HG03439 (cell line): ENCODE results near the gene MGAT4B.
"Not testable (repeated sequence)": the region's sequence is repeated elsewhere in the genome, so short reads cannot be mapped to it uniquely, and the experiment has no call there.

Experiments used
- ATAC-seq: cut with Tn5 transposase; IDR thresholded peaks from one replicate; pipeline ENCODE4 v1.9.1; 2021; ENCODE audit warnings: mild to moderate bottlenecking, moderate library complexity; ENCODE audit not compliant: unreplicated experiment

MGAT4B gene

GRCh38 chr5:179795863-179796833 lies 10.5 kb downstream of the MGAT4B start:
- peak; percentile 79 for ATAC-seq

DNA sequence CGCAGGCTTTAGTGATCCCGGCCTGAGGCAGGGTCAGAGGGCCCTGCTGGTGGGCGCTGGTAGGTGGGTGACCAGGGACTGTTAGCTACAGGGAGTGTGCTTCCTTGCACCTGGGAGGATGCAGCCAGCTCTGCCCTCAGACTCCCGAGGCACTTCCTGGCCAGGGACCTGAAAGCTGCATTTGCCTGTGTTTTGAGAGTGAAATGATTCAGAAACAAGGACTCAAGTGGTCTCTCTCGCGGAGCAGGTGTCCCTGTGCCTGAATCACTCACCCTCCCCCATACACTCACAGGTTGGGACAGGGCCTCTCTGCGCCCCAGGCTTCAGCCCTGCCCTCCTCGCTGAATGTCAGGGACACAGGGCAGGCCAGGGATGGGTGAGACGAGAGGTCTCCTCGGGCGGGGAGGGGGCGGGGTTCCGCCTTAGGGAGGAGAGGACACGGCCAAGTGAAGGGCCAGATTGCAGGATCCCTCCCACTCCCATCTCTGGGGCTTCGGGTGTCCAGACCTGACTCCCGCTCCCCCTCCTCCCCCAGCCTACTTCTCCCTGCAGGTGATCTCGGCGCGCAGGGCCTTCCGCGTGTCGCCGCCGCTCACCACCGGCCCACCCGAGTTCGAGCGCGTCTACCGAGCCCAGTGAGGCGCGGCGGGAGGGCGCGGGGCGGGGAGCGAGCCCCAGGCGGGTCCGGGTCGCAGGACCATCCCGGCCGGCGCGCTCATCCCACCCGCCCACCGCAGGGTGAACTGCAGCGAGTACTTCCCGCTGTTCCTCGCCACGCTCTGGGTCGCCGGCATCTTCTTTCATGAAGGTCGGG lies 11.4 kb downstream of the MGAT4B start:
- no peak for ATAC-seq

GRCh38 chr5:179794575-179794974 lies 12.1 kb downstream of the MGAT4B start:
- ATAC-seq = no peak

DNA sequence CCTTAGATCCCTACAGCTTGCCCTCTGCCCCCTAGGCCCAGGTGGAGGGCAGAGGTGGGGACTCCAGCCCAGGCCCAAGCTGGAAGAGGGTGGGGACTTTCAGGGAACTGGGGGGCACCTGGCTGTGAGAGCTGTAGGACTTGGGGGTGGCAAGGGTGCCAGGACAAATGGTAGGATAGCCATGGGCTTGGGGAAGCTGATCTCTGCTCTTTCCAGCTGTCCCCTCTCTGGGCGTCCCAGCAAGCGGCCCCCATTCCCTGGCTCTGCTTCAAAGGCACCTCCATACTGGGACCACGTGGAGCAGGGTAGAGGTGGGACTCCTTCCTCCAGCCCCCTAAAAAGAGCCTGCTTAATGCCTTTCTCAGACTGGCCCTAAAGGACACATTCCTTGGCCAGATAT lies 12.5 kb downstream of the MGAT4B start:
- ATAC-seq = no peak

DNA sequence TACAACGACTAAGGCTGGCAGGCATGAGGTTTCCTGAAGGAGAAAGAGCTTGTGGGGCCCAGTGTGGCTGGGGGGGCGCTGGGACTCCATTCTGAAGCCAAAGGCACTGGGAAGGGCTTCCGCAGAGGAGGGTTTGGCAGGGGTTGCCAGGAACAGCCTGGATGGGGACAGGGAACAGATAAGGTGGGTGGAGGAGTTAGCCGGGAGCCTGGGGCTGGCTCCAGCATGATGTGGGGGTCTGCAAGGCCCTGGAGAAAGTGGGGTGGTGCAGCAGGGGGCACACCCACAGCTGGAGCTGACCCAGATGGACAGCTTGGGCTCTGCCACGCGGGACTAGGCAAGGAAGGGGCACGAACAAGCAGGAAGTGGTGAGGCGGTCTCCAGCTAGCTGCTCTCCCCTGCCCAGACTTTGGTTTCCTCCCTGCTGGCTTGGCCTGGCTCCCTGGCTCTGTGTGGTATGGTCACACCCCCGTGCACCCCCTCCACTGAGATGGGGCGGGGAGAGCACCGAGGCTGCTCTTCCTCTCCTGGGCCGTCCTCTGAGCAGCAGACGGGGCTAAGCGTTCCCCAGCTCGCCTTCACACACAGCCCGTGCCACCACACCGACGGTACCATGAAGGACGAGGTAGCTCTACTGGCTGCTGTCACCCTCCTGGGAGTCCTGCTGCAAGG lies 13.1 kb downstream of the MGAT4B start, which contains the start of gene LTC4S:
LTC4S (plus strand) TSS at position 519 of the 672 bp plus-strand sequence; CDS start at position 614, 95 bp downstream.
- no peak for ATAC-seq

- ATAC-seq = no peak
Observed at GRCh38 chr5:179792612-179793467, 13.8 kb downstream of the MGAT4B start.

GRCh38 chr5:179791881-179792611 lies 14.6 kb downstream of the MGAT4B start:
- no peak for ATAC-seq

DNA sequence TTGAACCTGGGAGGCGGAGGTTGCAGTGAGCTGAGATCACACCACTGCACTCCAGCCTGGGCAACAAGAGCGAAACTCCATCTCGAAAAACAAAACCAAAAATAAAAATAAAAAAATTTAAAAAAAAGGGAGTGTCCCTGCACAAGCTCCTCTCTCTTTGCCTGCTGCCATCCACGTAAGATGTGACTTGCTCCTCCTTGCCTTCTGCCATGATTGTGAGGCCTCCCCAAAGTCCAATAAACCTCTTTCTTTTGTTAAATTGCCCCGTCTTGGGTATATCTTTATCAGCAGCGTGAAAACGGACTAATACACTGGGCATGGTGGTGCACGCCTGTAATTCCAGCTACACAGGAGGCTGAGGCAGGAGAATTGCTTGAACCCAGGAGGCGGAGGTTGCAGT lies 17.4 kb downstream of the MGAT4B start:
- ATAC-seq = not testable (repeated sequence)

DNA sequence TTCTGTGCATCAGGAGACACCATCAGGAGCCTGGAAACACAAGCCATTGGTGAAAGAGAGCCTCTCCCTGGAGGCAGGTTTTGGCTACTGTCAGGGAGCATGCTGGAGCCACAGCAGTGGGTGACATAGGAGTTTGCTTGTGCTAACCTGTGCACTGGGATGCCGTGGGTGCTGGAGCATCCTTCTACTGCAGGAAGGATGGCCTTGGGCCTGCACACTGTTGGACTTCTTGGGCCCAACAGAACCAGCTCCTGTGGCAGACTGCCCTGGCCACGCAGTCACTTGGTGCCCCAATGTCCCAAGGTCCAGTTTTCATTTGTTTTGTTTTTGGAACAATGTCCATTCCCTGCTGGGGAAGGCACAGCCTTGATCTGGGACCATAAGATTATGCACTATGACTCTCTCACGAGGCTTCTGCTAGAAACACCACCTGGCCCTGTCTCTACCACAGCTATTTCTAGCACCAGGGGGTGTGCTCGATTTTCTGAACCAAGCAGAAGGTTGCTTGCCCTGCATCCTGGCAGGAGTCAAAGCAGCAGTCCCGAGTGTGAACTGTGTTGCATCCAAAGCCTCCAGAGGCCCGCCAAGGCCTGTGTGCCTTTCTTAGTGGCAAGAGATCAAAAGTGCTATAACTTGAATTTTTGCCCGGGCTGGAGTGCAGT lies 18.3 kb downstream of the MGAT4B start:
- ATAC-seq = no peak

DNA sequence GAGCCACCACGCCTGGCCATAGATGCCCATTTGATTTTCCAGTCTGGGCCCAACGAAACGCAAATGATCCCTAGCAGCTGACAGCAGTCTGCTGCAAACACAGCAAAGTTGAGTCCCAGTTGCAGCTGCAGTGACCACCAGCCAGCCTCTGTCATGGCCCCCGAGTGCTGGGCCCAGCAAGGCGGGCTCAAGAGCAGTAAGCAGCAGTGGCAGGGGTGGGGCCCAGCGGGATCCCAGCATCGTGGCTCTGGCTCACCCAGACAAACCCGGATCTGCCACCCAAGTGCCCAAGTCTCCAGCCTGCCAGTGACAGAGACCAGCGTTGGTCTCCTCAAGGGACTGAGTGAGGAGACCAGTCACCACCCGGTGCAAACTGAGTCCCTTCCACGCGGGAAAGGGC lies 19.8 kb downstream of the MGAT4B start:
- no peak for ATAC-seq

GRCh38 chr5:179783128-179783527 lies 23.5 kb downstream of the MGAT4B start:
- ATAC-seq = no peak

DNA sequence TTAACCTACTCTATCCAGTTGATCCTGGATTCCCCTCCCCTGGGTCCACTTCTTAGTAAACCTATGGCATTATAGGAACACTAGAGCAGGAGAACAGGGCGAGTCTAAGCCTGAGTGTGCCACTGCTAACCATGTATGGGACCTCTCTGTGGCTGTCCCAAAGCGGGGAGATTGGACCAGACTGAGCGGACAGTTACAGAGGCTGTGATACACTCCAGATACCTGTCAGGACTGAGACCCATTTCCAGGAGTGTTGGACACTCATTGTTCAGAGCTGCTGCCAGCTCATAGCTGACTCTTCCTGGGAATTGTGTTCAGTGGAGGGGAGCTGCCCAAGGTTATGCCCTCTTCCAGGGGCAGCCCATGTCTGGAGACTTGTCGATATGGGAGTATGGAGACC lies 24.8 kb downstream of the MGAT4B start:
- no peak for ATAC-seq

DNA sequence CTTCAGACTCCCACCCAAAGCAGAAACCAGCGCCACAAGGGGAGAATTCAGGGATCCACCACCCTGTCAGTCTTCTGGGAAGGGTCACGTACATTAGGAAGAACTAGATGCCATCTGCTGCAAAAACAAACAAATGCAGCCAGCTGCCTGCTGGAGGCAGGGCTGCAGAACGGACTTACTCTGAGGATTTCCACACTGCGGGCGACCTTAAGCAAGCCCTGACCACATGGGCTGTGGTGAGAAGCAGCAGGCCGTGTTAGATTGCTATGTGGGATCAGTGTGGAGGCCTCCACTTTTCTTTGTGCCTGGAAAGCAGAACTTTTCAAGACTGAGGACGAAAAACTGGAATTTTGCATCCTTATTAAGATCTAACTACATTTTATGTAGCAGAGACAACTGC lies 26.3 kb downstream of the MGAT4B start:
- ATAC-seq = no peak

- no peak for ATAC-seq
Observed at GRCh38 chr5:179779826-179780225, 26.8 kb downstream of the MGAT4B start.

DNA sequence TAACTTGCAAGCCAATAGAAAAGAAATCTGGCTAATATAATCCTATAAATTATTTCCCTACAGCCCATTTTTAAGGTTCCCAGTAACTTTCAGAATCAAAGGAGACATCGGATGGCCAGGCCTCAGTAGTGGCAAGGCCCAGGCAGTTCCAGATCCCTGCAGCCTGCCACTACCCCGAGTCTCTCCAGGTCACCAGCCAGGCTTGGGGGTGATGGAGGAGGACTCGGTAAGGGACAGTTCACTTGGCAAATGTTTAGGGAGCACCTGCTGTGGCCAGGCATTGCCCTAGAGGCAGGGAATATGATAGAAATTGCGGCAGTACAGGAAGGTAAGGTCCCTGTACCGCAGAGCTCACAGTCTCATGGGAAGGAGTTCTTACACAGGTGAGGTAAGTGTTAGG lies 28.1 kb downstream of the MGAT4B start:
- ATAC-seq = no peak

DNA sequence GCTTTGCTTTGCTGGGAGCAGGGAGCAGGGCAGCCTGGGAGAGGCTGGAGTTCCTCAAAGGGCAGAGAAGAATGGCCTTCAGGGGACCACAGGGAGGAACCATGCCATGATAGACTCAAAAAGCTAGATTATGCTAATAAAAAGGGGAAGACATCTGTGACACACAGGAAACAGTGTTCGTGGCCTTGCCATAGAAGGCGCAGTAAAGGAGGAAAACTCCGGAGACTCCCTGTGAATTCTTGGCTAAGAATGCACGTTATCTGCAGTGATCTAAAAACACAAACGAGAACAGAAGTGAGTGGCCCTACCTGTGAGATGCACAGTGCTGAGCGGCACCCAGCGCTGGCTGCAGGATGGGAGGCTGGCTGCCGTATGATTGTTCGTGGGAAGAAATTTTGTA lies 28.8 kb downstream of the MGAT4B start:
- no peak for ATAC-seq

DNA sequence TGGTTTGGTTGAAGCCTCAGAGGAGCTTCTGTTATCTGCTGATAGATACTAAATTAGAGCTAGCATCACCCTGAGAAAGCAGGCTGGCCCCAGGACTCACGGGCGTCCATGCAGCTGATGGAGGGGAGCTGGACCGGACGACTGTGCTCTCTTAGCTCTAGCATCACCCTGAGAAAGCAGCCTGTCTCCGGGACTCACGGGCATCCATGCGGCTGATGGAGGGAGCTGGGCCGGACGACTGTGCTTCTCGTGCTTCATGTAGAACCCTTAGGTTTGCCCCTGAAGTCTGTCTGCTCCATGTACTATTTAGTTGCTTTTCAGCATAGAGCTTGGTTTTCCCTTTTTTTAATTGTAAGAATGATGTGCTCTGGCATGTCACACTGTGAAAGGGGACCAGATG lies 29.2 kb downstream of the MGAT4B start:
- no peak for ATAC-seq

GRCh38 chr5:179776411-179776938 lies 30.2 kb downstream of the MGAT4B start:
- ATAC-seq = no peak

DNA sequence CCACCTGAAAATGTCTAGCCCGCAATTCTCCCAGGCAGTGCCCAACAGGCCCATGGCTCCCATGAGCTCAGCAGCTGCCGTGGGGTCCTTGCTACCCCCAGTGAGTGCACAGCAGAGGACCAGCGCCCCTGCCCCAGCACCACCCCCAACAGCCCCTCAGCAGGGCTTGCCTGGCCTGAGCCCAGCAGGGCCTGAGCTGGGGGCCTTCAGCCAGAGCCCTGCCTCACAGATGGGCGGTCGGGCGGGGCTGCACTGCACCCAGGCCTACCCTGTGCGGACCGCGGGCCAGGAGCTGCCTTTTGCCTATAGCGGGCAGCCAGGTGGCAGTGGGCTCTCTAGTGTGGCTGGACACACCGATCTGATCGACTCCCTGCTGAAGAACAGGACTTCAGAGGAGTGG lies 32.2 kb downstream of the MGAT4B start:
- ATAC-seq = no peak
